HepG2 (cell line): ENCODE data around the gene CAPN8. TPM values are rescaled to one million over a fixed set of nuclear protein-coding genes. Genes with fewer than 3 reads are reported as not detected.

Experiments used
- ATF4 ChIP-seq, 2 experiments: fragments of 450-650 bp in 1 of 2; sonication (generic) in 1 of 2; formaldehyde crosslinking; IDR thresholded peaks; 2 replicates each; pipeline versions ENCODE4 v1.5.0 to v1.8.0; 2020 to 2022; ENCODE audit warnings: mild to moderate bottlenecking in 1 of 2, missing genetic modification reagents in 1 of 2
- CBX2 ChIP-seq, 2 experiments: fragments of 200-600 bp in 1 of 2; sonication (generic); formaldehyde crosslinking in 1 of 2; IDR thresholded peaks; 2 replicates each; pipeline versions ENCODE4 v1.7.0 to v1.8.1; 2018 to 2022; ENCODE audit warnings: low read depth in 2 of 2, low read length in 1 of 2, mild to moderate bottlenecking in 1 of 2, missing genetic modification reagents in 1 of 2
- DMAP1 ChIP-seq: IDR thresholded peaks from 2 replicates; pipeline ENCODE4 v1.6.1; 2016
- FIP1L1 ChIP-seq: fragments of 200-400 bp; formaldehyde crosslinking; IDR thresholded peaks from 2 replicates; pipeline ENCODE4 v1.6.1; 2018; ENCODE audit warnings: low read depth, mild to moderate bottlenecking, low read length, moderate library complexity, borderline replicate concordance; ENCODE audit not compliant: insufficient read depth
- IKZF4 ChIP-seq: sonication (generic); formaldehyde crosslinking; IDR thresholded peaks from 2 replicates; pipeline ENCODE4 v1.5.1; 2020; ENCODE audit warnings: borderline replicate concordance, mild to moderate bottlenecking, low read depth, missing genetic modification reagents; ENCODE audit errors: not compliant biosample characterization
- KLF12 ChIP-seq: sonication (generic); formaldehyde crosslinking; IDR thresholded peaks from 2 replicates; pipeline ENCODE4 v1.4.0; 2020; ENCODE audit warnings: missing genetic modification reagents, borderline replicate concordance
- MAX ChIP-seq: IDR thresholded peaks from 2 replicates; pipeline ENCODE4 v1.6.1; 2012; ENCODE audit warnings: inconsistent platforms
- NFE2L2 ChIP-seq: fragments of 150-350 bp; IDR thresholded peaks from 2 replicates; pipeline ENCODE4 v1.6.1; 2014; ENCODE audit warnings: low read length
- NONO ChIP-seq, 2 experiments: fragments of 450-650 bp in 1 of 2; sonication (generic) in 1 of 2; formaldehyde crosslinking in 1 of 2; IDR thresholded peaks in 1 of 2; conservative IDR thresholded peaks in 1 of 2; 2 replicates each; pipeline versions ENCODE4 v1.6.1 to v1.8.0; 2017 to 2022; ENCODE audit warnings: mild to moderate bottlenecking in 1 of 2, missing genetic modification reagents in 1 of 2, moderate library complexity in 1 of 2
- RBFOX2 ChIP-seq: fragments of 200-400 bp; formaldehyde crosslinking; IDR thresholded peaks from 2 replicates; pipeline ENCODE4 v1.6.1; 2017; ENCODE audit warnings: low read depth, mild to moderate bottlenecking, low read length
- REL ChIP-seq: sonication (generic); formaldehyde crosslinking; conservative IDR thresholded peaks from 2 replicates; pipeline ENCODE4 v1.8.0; 2022; ENCODE audit warnings: mild to moderate bottlenecking, missing genetic modification reagents, moderate library complexity
- RNF2 ChIP-seq: fragments of 450-650 bp; conservative IDR thresholded peaks from 2 replicates; pipeline ENCODE4 v1.6.1; 2016; ENCODE audit warnings: low read depth
- RORA ChIP-seq: sonication (generic); formaldehyde crosslinking; IDR thresholded peaks from 2 replicates; pipeline ENCODE4 v1.5.0; 2020; ENCODE audit warnings: mild to moderate bottlenecking, missing genetic modification reagents, moderate library complexity
- SIX1 ChIP-seq: sonication (generic); formaldehyde crosslinking; IDR thresholded peaks from 2 replicates; pipeline ENCODE4 v1.4.0; 2020; ENCODE audit warnings: missing genetic modification reagents, borderline replicate concordance
- TAF1 ChIP-seq: sonication (generic); formaldehyde crosslinking; IDR thresholded peaks from 2 replicates; pipeline ENCODE4 v1.4.0; 2020; ENCODE audit warnings: missing genetic modification reagents
- TMF1 ChIP-seq: sonication (generic); formaldehyde crosslinking; IDR thresholded peaks from 2 replicates; pipeline ENCODE4 v1.8.1; 2022; ENCODE audit warnings: low read depth, missing genetic modification reagents
- ZFP36 ChIP-seq: fragments of 150-350 bp; IDR thresholded peaks from 2 replicates; pipeline ENCODE4 v1.6.1; 2018; ENCODE audit warnings: borderline replicate concordance, low read length, low read depth; ENCODE audit not compliant: partially characterized antibody
- ZNF646 ChIP-seq: sonication (generic); formaldehyde crosslinking; IDR thresholded peaks from 2 replicates; pipeline ENCODE4 v1.9.0; 2021; ENCODE audit warnings: mild to moderate bottlenecking, missing genetic modification reagents
- ZNF652 ChIP-seq: IDR thresholded peaks from 2 replicates; pipeline ENCODE4 v1.6.1; 2016; ENCODE audit warnings: low read depth, borderline replicate concordance
- ZSCAN29 ChIP-seq: sonication (generic); formaldehyde crosslinking; conservative IDR thresholded peaks from 2 replicates; pipeline ENCODE4 v1.4.0; 2020; ENCODE audit warnings: mild to moderate bottlenecking, missing genetic modification reagents
- polyA plus RNA-seq, 8 experiments: library from polyadenylated mRNA; depleted of rRNA in 3 of 8; stranded (reverse) in 7 of 8; unstranded in 1 of 8; fragments of >200 nt; fragmentation: Illumina TruSeq in 4 of 8; extraction: Trizol in 4 of 8; gene quantifications; 2 replicates each; pipeline versions ENCODE4 v1.2.1 to v1.2.3, GENCODE V29; 2011 to 2016; ENCODE audit warnings: low read depth in 4 of 8, missing spikeins in 1 of 8, mixed read lengths in 1 of 8; ENCODE audit not compliant: insufficient read depth in 1 of 8
- total RNA-seq, 5 experiments: library from RNA; depleted of rRNA; stranded (reverse); fragments of >200 nt; fragmentation: Illumina TruSeq; extraction: Trizol; gene quantifications; 2 replicates each; pipeline ENCODE4 v1.2.3, GENCODE V29; 2016; ENCODE audit warnings: low read depth in 1 of 5

Gene CAPN8
- total and polyA plus RNA-seq, 2 of the 13 experiments (the other 11 are each of a cell fraction or from before 2014, with no cell fraction given) = 0.20 to 0.25 TPM

- TF ChIP-seq ATF4 (CRISPR knock-in tag; IDR thresholded peaks at IDR 0.05) (no peak), MAX (peak; percentile 24; the same call in 1 of the 2 replicates), TAF1 (no peak; the same call in 1 of the 2 replicates), ZNF652 (CRISPR knock-in tag) (no peak), ZSCAN29 (CRISPR knock-in tag) (no peak), NONO (IDR thresholded peaks at IDR 0.05) (no peak), NONO (CRISPR knock-in tag; conservative IDR thresholded peaks at IDR 0.05) (0 out of 2 replicates have a peak, but pooled peaks have one; percentile 12), REL (CRISPR knock-in tag) (no peak), ZNF646 (CRISPR knock-in tag) (no peak), SIX1 (CRISPR knock-in tag) (no peak), FIP1L1 (no peak), ZFP36 (no peak), CBX2 (IDR thresholded peaks at IDR 0.05; ENCODE audit: low read depth, low read length) (no peak), CBX2 (CRISPR knock-in tag; IDR thresholded peaks at IDR 0.05; ENCODE audit: low read depth) (peak; percentile 59; the same call in 1 of the 2 replicates), IKZF4 (no peak), TMF1 (CRISPR knock-in tag) (peak; percentile 41; the same call in 1 of the 2 replicates), RORA (CRISPR knock-in tag) (no peak), DMAP1 (CRISPR knock-in tag) (no peak), KLF12 (CRISPR knock-in tag) (no peak), RBFOX2 (peak; percentile 67), RNF2 (peak; percentile 77; the same call in 1 of the 2 replicates), NFE2L2 (no peak)
These were observed 46.8 kb upstream of the CAPN8 start, which contains the start of gene CAPN2 (continued) for GRCh38 chr1:223712194-223712849.
